CD4-positive, alpha-beta T cell treated with Interleukin-6 for 4 hours (primary cell): ENCODE measurements around the gene PIEZO2.

Source experiments
- DNase-seq: peaks from one replicate; pipeline ENCODE4 v3.0.0-alpha.2; 2020; ENCODE audit warnings: mixed read lengths

The PIEZO2 gene

DNA sequence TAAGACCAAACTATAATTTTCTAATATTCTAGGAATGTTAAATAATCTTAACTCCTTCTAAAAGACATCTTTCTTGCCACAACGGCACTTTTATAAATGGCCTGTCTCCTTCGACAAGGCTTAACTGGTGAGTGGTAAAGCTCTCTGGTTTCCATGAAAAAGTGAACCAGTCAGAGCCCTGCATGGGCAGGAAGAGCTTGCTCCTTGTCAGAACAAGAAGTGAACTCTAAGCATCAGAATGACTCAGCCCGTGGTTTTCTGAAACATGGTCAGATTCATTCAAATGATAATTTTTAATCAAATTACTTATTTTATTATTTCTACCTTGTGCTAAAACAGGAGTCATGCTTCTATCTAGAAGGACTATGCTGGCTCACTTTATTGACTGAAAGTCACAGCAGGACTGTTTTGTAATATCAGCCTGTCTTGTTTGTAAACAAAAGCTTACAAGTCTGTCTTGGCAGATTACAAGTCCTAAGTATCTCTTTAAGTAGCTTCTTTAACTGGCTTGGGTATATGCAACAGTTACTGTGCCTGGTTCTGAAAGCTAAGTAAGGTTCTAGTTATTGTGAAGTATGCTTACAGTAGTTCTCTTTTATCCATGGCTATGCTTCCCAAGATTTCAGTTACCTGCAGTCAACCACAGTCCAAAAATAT is 378.2 kb downstream of the PIEZO2 start:
- DNase-seq = no peak

DNA sequence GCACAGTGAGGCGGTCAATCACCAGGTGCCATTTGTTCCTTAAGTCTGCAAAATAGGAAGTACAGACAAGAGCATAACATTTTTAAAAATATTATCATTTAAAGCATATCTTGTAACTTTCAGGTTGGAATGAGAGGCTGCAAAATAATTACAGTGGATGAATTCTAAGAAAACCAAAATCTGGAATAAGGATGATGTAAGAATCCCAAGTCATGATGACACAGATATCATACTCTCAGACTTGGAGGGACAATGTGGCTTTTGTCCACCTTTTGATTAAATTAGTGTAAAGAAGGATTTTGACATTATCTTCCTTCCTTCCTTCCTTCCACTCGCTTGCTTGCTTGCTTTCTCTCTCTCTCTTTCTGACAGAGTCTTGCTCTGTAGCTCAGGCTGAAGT is 379.1 kb downstream of the PIEZO2 start:
- no peak for DNase-seq

DNA sequence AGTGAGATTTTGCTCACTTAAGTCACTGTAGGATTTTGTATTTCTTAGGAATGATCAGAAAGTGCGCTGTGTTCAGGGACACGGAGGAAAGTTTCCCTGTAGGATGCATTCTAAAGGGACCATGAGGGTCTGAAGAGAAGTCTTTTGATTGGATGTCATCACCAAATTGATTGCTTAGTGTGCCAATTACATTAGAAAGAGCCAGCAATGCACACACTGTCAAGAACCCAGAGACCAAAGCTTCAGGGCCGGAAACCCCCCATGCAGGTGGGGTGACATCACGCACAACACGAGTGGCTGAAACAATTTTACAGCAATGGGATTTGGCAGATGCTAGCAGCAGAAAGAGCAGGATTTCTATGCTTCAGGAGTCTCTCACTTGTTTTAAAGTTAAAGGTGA is 381.1 kb downstream of the PIEZO2 start:
- no peak for DNase-seq

DNA sequence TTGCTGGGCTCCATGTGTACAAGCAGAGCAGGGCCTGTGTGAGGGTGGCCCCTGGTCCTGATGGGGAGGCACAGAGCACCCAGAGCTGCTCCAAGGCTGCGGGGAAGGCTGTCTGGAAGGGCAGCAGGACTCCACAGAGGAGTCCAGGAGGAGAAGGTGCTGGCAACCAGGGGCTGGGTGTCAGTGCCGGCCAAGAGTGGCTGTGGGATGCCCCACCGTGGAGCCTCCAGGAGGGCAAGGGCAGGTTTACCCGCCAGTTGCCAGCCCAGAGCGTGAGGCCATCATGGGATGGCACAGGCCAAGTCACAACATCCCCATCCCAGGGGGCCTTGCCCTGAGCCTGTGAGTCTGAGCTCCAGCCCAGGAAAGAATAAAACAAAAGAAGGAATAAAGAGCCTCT is 381.7 kb downstream of the PIEZO2 start:
- DNase-seq = no peak

DNA sequence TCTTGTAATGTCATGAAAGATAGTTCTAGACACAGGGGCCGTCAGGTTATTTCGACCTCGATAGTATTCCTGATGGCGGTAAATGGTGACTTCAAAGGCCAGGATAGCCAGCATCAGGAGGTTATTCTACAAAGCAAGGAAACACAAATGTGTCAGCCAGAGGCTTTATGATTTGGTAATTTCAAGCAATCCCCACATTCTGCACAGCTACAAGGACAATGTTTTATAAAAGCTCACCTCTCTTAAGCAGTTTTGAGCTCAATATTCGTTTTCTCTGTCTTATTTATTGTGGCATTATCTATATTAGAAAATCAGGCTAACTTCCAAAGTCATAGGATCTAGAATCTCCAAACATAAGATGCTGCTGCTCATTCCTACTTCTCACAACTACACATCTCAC is 388.4 kb downstream of the PIEZO2 start:
- DNase-seq = no peak

DNA sequence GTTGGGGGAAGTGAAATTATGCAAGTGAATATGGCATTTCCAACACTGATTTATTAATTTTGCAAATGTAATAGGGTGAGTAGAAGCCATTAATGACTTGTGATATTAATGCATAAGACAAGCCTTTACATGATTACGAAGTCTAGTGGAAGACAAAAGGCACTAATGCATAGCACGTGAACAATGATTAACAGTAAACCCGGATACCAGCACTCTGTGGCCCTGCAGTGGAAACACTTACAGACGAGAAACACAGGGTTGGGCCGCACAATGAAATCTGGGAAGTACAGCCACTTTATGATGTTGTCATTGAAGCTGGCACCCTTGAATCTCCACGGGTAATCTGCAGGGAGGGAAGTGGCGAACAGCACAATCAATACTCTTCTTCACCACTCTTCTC is 390.1 kb downstream of the PIEZO2 start:
- no peak for DNase-seq

DNA sequence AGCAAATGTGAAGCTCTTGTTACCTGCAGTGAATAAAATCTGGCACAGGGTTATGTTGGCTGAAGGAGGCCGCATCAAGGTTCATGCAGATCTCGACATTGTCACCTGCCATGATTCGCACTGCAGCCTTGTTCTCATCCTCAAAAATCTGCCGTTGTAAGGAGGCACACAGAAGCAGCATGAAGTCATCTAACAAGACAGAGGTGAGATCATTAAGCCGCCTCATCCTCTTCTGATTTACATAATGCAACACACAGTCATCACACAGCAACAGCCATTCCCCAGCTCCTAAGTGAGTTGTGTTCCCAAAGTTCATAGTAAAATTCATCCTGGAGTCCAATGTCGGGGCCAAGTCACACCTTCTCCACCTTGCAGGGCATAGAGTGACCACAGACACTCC is 391.4 kb downstream of the PIEZO2 start:
- DNase-seq = no peak

DNA sequence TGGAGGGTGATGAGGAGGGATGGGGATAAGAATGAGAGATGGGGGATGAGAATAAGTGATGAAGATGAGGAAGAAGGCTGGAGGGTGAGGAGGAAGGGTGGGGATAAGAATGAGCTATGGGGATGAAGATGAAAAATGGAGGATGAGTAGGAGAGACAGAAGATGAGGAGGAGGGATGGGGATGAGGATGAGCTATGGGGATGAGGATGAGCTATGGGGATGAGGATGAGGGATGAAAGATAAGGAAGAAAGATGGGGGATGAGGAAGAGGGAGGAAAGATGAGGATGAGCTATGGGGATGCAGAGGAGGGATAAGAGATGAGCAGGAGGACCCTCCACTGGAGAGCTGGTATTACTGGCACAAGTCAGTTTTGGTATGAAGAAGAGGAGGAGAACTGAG is 392.0 kb downstream of the PIEZO2 start:
- DNase-seq = no peak

DNA sequence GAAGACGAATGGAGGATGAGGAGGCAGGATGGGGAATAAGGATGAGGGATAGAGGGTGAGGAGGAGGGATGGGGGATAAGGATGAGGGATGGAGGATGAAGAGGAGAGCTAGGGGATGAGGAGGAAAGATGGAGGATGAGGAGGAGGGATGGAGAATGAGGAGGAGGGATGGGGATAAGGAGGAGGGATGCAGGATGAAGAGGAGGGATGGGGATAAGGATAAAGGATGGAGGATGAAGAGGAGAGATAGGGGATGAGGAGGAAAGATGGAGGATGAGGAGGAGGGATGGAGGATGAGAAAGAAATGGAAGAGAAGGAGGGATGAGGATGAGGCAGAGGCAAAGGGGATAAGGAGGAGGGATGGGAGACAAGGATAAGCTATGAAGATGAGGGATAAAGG is 393.5 kb downstream of the PIEZO2 start:
- no peak for DNase-seq

DNA sequence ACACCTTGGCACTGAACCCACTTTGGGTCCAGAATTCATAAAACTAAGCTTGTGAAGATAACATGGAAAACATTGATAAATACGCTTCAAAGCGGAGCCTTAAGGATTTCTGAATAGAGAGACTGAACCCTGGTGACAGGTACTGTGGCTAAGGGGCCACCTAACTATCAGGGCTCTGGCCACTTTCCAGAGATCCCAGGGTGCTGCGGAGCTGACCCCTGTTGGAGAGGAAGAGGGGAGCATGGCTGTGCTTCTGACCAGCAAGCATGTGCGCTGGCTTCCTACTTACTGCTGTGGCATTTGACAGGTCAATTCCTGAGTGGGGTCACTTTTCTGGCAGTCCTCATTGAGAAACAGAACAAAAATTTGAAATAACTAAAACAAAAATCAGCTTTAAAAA is 395.2 kb downstream of the PIEZO2 start:
- DNase-seq = no peak

DNA sequence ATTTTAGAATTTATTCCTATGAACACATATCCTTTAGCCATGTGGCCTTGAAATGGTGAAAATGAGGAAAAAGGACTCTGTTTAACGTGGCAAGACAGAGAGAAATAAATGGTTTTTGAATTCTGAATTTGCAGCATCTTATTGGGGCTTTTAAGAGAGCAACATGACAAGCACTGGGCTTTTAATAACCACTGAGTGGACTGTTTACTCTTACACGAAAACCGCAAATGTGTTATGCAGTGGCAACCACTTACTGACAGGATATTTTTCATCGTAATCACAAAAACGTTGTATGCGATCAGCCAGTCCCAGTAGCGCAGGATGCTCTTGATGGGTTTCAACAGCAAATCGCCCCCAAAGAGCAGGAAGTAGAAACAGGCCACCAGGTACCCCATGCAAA is 397.0 kb downstream of the PIEZO2 start:
- DNase-seq = no peak

DNA sequence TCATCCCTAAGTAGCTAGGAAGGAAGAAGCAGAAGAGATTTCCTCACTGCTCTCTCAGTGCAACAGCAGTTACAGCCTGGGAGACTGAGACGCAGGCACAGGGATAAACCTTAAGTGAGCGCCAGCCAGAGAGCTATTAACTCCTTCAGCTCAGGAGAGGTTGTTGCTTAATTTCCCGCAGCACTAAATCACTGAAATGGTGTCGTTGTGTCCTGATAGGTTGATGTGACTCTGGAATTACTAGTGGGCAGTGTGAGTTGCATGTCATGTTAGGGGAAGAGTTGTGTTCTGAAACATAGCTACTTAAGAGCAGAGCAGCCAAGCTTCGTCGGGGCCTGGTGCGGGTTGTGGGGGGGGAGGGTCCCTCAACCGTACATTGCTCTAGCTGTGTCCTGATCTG is 397.7 kb downstream of the PIEZO2 start:
- no peak for DNase-seq

DNA sequence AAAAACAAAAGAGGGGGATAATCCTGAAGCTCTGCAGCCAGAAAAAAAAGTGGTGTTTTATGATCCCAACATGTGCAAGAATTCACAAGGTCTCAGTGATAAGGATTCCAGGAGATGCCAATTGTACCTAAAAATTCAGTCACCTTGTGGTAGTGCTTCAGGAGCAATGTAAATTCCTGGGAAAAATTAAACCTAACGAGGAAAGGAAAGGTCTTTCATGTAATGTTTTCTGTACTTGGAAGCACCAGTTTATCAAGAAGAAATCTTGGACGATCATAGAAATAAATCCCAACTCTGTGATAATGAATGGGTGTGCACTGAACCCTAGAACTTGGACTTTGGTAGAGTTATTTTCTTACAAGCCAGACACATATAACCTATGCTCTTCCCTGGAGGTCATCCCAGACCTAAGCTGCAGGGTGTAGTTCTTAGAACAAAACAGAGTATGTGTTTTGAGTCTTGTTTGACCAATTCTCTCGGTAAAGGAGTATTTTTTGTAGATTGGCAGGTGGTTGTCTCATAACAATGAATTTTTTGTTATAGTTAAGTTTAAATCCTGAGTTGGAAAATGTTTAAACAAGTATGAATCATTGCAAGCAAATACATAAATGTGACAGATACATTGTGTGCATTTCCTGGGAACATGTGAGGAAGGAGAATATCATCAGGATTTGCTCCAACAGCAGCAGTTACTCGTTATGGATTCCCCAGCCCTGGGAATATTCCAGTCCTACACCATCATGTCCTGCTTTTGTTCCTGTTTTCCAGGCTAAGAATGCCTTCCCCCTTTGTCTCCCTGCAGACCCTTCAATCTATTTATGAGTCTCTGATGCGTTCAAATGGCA is 399.0 kb downstream of the PIEZO2 start:
- no peak for DNase-seq

DNA sequence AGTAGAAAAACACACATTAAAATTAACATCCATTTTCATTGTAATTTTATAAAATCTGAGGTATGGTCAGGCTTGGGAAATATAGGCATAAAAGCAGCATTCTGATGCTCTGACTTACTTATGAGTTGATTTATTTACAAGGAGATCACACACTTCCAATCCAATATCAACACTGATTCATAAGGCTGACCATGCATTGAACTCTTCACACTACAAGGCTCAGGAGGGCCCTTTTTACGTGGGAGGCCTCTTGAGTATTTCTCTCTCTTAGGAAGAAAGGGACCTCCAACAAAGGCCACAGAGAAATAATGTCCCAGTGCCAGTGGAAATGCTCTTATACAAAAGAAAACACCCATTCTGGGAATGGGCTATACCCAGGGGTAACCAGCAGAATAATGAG is 400.7 kb downstream of the PIEZO2 start:
- no peak for DNase-seq

DNA sequence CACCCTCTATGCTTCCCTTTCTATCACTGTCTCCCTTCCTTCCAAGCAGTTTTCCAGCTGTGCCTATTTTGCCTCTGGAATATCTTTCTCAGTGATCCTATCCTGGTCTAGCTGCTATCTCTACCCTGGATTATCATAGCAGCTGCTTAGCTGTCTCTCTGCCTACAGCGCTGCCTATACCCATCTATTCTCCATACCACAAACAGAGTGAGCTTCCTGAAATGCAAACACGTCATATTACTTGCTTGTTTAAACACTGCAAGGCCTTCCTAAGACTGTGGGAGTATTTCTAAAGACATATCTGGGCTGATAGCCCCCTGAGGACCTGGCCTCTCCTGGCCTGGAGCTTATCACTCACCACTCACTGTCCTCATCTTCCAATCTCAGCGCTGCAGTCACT is 403.4 kb downstream of the PIEZO2 start:
- no peak for DNase-seq

DNA sequence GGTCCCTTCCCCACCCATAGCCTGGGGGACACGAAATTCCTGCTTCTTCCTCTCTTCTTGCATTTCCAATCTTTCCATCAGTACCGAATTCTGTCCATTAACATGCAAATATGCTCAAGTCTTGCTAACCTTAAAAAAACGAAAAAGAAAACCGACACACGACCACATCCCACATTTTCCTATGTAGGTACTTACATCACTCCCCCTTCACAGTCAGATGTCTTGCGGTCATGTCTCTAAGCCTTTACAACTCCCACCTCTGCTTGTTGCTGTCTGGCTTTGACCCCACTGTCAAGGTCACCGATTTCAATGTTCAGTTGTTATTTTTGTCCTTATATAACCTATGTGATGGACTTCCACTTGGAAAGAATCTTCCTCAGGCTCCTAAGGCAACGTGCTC is 404.1 kb downstream of the PIEZO2 start:
- no peak for DNase-seq

DNA sequence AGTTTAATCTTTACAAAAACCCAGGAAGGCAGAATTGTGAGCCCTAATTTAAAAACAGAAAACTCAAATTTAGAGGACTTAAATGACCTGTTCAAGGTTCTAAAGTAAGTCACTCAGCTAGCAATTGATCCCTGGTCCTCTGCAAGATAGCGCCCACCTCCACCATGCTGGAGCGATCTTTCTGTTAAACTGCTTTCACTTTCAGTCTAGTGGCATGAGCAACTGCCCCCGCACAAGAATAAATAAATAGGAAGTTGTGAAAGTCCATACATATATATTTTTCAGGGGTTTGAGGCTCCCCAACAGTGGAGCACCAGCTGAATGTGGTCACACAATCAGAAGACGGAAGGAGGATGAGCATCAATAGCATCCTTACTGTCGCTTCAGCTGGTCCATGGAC is 405.6 kb downstream of the PIEZO2 start:
- no peak for DNase-seq

DNA sequence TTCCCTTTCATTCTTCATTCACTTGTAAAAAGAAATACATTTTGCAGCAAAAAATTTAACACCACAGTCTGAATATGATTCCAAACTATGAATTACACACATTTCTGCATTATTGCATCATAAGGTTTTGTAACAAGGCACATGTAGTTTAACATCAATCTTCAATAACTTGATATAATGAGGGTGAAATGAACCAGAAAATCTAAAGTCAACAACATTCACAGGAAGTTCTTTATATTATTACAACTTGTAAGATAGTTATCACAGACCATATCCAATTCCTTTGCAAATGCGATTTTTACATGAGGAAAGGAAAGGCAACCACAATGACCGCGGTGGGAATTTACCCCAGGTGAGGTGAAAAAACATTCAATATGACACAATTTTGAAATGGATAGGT is 410.2 kb downstream of the PIEZO2 start:
- no peak for DNase-seq

DNA sequence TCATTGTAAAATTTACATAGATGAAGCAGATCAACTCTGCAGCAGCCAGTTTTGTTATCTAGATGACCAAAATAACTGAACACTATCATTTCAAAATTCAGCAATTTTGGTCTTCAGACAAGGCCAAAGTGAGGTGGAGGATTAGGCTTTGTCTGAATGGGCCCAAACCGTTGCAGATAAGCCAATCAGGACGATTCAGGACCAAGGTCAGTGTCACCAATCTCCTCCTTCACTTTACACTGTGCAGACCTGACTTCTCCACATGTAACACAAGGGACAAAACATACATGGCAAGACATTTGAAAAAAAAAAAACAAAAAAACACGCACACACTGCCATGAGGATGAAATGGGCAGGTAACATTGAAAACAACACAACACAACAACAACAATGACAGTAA is 412.4 kb downstream of the PIEZO2 start:
- DNase-seq = no peak

DNA sequence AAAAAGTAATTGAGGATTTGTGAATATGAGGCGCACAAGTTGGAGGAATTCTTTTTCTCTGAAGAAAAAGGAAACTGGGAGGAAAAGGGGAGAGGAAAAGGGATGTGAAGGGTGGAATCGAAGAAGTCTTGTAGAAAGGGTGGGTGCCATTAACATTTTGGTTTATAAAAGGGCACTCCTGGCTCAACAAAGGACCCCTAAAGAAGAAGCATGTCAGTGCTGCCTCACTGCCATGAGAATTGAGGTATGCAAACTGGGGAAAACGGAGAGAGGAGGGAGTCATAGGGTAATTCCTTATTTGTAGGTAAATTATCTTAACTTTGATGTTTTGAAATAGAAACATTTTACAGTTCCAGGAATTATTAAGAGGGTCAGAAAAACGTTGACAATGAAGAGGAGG is 416.4 kb downstream of the PIEZO2 start:
- no peak for DNase-seq

DNA sequence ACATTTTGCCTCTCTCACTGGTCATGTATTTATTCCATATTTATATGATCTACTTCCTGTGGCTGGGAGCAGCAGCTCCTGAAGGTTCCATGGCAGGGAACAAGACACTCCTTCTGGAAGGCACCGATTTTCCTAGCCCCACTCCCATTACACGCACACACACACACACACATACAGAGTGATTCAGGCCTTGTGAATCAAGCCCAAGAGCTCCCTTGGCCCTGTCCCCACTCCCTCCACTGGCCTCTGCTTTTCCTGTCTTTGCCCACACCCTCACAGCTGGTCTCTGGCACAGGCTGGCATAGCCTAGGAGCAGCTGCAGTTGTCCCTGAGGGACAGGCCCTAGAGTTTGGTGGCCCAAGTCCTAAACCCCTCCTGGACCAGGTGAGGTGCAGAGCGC is 421.9 kb downstream of the PIEZO2 start:
- DNase-seq = no peak

DNA sequence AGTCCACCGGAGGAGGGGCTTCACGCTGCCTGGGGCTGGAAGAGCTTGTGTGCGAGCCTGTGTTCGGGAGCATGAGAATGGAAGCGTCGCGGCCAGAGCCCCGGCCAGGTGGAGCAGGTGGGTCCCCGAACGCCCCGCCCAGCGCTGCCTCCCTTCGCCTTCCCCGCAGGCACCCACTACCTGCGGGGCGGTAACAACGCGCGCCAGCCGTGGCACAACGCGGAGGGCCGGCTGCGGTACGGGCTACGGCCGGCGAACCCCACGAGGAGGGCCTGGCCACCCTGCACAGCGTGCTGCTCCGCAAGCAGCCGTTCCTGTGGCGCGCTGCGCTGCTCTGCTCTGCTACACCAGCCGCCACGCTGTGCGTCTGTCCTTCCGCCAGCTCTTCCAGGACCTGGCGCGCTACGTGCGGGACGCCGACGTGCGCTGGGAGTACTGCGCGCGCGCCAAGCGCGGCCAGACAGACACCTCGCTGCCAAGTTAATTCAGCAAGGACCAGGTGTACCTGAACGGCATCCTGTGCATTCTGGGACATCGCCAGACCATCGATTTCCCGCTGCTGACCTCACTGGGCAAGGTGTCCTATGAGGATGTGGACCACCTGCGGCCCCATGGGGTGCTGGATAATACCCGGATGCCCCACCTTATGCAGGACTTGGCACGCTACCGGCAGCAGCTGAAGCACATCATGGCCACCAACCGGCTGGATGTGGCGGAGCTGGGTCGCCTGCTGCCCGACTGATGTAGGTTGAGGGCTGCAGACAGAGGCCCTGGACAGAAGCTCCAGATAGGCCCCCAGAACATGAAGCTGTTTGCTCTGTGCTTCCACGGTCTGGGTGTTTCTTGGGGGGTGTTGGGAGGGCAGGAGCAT is 422.9 kb downstream of the PIEZO2 start:
- DNase-seq = no peak

DNA sequence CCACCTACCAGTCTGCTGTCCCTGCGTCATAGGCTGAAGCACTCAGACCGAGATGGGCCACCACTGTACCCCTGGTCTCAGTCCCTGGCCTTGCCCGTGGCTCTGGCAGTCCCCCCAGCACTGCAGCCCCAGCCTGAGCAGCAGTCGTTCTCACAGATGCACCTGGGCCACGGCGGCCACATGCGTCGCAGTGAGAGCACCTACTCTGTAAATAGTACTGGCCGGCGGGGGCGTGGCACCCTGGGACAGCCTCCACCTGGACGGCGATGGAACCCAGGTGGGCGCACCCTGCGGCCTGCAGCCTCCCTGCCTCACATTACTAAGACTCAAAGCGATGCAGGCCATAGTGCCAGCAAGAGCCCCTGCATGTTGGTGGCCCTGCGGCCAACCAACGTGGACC is 424.7 kb downstream of the PIEZO2 start:
- DNase-seq = no peak

DNA sequence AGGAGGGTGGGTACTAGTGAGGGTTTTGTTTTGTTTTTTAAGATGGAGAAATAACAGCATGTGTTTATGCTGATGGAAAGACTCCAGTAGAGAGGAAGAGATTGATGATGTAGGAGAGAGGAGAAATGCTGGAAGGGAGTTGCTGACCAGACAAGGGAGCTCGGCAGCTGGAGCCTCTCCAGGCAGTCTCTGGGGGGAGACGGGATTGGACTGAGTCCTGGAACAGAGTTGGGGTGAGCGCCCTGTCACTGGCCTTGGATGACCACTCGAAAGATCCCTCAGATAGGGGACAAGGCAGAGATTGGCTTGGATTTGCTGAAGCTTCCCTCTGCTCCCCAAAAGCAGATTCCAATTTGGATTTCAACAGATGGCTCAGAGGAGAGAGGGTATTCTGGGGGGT is 425.9 kb downstream of the PIEZO2 start:
- no peak for DNase-seq
